ENCODE measurements around the gene PCED1B.
"Not testable (repeated sequence)": the region's sequence is repeated elsewhere in the genome, so short reads cannot be mapped to it uniquely, and the experiment has no call there.

Gene PCED1B

DNA sequence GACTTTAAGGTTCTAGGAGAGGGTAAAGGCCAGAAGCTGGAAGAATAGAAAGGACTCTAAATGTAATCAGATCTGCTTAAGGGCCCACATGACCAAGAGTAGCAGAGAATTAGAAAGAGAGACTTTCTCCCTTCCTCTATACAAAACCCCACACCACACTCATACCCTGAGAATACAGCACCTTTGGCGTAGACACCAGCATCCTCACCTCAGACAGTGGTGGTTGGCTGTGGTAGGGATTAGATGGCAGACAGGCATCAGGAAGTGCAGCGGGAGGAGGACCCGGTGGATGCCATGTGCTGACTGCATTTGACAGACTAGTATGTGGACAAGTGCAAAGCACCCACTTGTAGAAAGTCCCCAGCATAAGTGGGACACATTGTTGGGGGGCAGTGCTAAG is 98.6 kb downstream of the PCED1B start:
- no peak for DNase-seq

DNA sequence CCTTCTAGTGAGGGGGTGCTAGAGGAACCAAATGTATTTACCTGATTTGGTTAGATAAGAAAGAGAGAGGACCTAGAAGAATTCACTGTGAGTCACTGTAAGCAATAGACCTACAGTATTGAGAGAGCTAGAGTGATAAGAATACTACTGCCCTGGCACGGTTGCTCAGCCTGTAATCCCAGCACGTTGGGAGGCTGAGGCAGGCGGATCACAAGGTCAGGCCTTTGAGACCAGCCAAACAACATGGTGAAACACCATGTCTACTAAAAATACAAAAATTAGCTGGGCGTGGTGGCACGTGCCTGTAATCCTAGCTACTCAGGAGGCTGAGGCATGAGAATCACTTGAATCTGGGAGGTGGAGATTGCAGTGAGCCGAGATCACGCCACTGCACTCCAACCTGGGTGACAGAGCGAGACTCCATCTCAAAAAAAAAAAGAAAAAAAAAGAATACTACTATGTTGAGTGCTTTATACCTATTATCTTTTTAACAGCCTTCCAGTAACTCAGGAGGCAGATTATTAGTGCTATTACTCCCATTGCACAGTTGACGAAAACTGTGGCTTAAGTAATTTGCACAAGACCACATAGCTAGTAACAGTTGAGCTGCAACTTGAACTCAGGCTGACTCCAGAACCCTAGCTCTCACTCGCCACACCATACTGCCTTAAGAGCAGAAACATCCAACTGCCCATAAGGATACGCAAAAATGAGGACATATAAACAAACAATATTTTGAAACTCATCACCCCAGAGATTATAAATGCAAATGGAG is 102.9 kb downstream of the PCED1B start:
- DNase-seq, result not testable (repeated sequence)

DNA sequence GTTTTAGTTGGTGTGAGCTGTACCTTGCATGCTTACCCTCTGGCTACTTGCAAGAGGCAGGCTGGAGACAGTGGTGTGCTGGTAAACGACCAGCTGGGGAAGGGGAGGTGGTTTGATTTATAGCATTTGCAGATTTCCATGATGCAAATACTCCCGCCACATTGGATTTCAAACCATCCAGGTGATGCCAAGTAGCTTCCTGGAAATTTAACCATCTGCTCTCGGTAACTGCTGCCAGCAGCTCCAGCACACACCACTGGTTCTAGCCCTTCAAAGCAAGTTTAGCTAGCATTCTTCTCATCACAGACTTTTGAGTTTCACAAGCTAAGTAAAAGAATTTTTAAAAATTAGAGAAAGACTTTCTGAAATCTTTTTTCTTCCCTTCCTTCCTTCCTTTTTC is 104.8 kb downstream of the PCED1B start:
- no peak for DNase-seq

DNA sequence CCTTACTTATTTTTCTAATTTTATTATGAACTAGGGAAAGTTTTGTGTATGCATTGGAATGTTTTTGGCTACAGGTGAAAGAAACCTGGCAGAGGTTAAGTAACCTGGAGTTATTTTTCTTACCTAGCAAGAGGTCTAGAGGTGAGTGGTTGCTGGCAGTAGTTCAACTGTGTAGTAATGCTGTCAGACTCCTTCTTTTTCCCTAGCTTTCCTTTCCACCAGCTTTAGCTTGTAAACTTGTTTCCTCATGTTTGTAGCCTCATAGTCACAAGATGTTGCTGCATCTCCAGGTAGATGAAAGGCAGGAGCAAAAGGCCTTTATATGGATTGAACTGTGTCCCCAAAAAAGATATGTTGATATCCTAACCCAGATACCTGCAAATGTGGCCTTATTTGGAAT is 105.4 kb downstream of the PCED1B start:
- no peak for DNase-seq

DNA sequence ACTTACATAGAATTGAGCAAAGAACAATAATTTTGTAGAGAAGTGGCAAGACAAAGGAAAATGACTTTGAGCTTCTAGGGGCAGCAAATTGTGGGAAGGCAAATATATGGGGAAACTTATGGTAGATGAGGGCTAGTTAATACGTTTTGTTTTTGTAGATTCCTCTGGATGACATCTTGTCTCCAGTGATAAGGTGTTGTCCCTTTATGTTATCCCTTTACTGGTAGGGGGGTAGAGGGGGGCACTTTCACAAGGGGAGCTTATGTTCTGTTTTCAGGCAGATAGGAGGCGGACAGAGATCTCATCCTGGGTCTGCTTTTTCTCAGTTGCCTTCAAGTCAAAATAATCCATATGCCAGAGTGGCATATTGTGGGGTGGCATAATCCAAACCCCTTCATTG is 106.8 kb downstream of the PCED1B start:
- no peak for DNase-seq

DNA sequence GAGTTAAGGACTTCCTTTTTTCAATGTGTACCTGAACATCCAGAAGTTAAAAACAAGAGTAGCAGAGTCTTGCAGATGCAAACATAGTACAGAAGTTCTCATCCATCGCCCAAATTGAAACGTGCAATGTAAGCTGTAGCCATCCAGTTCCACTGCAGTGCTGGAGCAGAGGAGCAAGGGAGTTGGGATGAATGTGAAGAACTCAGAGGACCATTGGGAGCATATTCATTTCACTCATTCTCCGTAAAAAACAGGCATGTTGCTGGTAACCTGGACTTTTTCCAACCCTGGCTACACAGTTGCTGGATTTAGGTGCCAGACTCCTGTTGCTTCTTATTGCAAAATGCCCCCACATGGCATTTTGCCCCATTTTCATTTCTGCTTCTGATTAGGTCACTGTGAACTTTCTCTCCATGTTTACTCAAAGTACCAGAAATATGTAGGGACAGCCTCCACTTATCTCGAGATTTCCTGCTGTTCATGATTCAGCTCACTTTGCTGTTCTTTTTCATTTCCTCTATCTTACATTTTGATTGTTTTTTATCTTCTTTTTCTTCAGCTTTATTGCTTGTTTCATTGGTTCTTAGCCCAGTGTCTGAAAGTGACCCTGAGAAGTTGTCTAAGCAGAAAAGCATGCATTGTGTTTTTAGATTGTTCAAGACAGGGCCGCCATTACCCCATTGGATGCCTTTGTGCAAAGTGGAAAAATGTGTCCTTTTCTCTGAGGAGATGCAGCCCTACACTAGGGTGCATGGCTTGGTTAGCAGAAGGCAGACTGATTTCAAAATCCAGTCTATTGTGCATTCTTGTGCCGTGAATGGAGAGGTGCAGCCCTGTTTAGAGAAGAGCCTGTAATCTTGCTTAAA is 109.4 kb downstream of the PCED1B start:
- no peak for DNase-seq

DNA sequence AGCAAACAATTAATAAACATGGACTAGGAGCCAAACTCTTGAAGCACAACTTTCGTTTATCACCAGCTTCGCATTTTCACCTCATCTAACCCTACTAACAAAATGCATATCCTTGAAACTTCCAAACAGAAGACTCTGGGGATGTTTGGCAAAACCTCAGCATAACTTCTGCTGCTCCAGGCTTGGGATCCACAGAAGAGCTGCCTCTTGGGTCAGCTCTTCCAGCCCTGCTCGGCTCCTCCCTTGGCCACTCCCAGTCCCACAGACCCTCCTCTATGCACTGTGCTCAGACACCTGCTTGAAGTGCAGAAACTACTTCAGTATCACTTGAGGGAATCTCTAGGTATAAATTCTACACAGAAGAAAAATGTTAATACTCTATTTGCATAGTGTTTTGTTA is 110.3 kb downstream of the PCED1B start:
- DNase-seq, result no peak

DNA sequence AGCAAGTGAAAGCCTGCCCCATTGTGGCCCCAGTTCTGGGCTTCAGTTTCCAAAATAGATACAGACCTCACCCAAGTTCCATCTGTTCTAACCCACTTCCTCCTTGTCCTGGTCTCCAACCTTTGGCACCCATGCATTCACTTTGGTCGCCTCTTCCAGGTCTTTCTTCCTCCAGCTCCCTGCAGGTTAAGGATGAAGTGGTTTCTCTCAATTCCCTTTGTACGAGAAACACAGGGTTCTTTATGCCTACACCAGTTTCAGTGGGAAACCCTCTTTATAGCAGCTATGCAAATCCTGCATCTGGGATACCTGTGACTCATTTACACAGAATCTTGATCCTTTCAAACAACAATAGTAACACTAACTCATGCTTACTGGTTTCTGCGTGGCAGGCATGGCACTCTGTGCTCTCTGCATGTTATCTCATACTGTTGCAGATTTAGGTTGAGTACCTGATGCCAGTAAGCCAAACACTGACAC is 110.9 kb downstream of the PCED1B start:
- DNase-seq, result no peak

DNA sequence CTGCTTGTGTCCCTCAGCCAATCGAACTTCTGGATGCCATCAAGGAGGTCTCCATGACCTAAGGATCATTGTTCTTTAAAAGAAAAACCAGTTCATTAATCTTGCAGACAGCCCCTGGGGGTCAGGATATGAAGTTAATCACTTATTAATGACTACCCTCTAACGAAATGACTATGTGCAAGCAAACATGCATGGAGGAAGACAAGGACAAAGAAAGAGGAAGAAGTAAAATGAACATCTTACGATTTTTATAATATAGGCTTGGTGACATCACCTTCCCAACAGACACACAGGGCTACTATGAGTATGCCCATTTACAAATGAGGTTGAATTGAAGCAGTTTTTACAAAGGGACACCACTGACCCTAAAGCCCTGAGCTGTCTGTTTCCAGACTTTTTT is 111.5 kb downstream of the PCED1B start:
- DNase-seq, result no peak

DNA sequence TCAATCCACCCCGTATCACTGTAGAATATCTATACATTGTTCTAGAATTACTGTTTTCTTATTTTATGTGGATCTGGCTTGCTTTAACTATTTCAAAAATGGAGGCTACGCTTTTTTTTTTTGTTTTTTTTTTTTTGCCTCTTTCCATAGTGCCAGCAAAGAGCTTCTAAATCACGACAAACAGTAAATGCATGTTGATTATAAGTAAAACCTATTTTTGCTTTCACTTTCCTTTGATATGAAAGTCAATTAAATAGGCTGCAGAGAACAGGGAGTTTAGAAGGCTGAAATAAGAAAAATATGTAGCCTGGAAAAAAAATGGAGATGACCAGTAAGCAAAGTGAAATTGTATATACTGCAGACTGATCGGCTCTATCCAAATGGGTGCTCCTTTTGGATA is 112.6 kb downstream of the PCED1B start:
- no peak for DNase-seq

DNA sequence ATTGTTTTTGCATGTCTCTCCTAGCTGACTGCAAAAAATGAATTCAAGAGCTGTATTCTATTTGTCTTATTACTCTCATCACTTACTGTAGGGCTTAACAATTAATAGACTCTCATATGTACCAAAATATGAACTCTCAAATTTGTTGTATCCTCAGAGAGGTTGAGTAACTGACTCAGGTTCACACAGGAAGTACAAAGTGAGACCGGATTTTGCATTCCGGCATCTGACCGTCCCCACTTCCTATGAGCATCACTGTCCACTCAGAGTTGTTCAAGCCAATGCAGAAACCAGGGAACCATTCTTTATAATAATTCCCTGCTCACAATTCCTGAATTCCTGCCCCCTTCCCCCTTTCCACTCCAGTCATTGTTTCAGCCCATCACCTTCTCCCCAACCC is 113.6 kb downstream of the PCED1B start:
- no peak for DNase-seq

DNA sequence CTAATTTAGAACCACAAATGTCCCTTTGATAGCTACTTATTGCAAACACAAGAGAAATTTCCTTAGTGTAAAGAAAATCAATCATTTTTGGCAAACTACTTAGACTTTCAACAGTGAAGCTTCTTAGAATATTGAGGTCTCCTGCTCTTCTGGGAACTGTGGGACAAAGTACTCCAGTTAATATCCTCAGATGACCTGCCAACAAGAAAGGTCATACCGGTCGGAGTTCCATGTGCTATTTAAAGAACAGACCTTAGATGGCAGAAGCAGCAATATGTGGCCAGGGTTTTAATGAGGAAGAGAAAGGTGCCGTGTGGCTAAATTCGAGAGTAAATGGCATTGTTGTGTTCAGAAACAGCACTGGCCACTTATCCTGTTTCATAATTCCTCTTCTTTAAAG is 115.1 kb downstream of the PCED1B start:
- no peak for DNase-seq

DNA sequence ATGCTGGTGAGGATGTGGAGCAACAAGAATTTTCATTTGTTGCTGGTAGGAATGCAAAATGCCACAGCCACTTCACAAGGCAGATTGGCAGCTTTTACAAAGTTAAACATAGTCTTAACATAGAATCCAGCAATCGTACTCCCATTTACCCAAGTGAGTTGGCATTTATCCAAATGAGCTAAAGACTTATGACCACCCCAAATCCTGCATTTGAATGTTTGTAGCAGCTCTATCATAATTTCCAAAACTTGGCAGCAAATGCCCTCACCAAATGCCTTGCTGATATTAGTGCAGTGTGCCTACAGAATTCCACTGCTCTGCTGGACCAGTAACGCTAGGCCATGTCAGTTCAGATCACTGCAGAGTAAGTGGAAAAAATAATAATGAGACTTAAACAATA is 121.0 kb downstream of the PCED1B start:
- DNase-seq, result no peak

DNA sequence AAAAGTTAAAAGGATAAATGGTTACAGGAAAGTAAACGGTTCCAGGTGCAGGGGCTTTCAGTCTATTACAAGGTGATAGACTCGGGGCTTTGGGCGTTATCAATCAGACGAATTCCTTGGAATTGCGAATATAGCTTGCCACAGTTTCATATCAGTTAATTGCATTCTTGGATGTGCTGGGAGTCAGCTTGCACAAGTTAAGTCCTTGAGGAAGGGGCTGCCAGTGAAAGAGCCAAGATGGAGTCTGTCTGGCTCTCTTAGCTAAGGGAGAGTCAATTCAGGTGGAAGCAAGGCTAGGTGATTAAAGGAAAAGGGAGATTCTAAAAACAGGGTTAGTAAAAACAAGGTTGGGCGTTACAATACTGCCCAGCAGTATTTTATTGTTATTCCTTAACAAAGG is 121.8 kb downstream of the PCED1B start:
- DNase-seq, result not testable (repeated sequence)

DNA sequence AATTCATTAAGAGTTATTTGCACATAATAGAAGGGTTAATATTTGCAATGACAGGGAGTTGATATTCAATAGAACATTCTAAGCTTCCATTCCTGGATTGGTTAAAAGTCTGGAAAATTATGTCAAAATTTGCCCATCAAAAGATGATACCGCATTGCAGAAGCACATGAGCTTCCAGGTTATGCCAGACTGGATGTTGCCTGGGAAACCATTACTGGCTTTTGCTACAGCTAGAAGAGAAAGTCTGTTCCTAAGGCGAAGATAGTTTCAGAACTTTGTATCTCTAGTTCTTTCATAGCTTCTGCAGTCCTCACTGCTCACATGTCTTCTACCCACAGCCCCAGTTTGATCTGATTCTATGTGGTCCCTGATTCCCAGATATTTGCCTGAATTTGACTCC is 122.8 kb downstream of the PCED1B start:
- no peak for DNase-seq

DNA sequence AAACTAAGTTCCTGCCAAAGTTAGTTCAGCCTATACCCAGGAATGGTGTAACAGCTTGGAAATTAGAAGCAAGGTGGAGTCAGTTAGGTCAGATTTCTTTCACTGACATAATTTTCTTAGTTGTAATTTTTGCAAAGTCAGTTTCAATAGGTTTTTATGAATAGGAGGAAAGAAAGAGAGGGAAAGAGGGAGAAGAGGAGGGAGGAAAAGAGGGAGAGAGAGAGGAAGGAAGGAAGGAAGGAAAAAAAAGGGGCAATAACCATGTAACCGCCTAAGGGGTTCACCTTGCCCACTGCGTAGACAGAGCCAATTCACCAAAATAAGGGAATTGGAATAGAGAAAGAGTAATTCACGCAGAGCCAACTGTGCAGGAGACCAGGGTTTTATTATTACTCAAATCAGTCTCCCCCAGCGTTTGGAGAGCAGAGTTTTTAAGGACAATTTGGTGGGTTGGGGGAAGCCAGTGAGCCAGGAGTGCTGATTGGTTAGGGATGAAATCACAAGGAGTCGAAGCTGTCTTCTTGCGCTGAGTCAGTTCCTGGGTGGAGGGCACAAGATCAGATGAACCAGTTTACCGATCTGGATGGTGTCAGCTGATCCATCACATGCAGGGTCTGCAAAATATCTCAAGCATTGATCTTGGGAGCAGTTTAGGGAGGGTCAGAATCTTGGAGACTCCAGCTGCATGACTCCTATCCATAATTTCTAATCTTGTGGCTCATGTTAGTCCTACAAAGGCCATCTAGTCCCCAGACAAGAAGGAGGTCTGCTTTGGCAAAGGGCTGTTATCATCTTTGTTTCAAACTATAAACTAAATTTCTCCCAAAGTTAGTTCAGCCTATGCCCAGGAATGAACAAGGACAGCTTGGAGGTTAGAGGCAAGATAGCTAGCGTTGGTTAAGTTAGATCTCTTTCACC is 126.4 kb downstream of the PCED1B start:
- DNase-seq, result no peak

DNA sequence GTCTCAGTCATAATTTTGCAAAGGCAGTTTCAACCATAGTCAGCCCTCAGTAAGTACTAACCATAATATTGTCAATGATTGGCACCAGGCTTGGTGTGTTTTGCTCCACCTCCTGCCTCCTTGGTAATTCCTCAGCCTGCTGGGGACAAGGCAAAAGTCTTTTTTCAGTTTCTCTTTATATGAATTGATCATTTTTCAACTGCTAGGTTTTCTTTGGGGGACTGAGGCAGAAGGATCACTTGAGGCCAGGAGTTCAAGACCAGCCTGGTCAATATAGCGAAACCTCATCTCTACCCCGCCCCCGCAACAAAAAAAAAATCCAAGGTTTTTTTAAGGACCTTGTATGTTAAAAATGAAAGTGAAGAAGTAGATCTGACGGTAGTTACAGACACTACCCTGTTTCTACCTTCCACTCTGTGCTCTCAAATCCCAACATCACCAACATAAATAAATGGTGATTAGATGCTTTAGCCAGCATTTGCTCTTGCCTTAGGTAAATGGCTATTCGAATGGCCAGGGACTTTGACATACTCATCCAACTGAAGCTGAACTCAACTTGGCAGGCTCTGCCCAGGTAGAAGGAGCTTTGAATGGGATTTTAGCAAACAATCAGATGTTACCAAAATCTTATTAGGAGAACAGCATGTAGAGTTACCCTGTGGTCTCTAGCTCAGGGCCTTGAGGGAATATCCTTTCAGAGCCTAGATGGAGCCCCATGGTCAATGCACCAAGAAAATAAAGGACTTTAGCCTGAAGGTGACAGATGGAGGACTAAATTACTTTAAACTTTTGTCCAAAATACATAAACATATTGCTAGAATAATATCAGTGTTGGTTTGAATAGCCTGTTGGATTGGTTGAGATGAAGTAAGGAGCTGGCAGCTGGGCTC is 127.3 kb downstream of the PCED1B start:
- no peak for DNase-seq

DNA sequence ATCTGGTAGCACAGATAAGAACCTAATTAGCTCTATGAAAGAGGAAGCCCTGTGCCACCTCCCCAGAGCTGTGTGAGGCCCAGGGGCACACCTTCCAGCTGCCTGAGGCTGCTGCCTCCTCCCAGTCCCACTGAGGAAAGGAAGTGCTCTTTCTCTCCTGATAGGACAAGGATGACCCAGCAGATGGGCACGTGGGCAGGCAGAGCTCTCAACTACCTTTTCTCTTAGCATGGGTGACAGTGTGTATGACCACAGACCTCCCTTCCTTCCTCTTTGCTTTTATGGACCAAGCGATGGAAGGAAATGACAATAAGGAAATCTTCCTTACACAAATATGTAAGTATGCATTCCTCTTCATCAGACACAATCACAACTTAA is 127.9 kb downstream of the PCED1B start:
- peak; percentile 91 to 92 for DNase-seq

DNA sequence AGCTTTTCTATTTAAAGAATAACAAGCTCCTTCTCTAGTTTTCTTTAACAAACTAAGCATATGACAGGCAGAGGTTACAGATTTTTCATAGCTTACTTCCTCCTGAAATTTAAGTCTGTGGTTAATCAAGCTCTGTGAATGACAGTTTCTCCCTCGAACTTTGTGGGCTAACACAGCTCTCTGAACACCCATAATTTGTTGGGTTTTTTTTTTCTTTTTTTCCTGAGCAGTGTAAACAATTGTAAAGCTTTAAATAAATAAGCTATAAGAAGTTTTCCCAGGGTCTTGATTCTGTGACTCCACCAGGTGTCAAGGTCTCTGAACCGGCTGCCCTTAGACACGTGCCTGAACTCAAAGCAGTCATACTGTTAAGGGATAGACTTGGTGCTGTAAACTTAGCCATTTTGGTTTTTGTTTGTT is 128.4 kb downstream of the PCED1B start:
- peak; percentile 47 to 58 for DNase-seq

DNA sequence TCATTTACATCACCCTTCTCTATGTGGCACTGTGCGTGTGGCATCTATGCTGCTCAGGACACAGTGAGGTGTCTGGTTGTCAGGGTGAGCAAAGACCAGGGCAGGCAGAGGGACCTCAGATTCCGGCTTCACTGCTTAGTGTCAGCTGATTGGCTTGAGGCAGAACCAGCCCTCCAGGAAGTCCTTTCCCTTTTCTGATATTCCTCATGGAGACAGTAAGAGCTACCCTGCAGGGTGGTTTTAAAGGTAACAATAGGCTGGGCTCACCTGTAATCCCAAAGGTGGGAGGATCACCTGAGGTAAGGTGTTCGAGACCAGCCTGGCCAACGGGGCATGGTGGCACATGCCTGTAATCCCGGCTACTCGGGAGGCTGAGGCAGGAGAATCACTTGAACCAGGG is 129.6 kb downstream of the PCED1B start:
- DNase-seq, result no peak

DNA sequence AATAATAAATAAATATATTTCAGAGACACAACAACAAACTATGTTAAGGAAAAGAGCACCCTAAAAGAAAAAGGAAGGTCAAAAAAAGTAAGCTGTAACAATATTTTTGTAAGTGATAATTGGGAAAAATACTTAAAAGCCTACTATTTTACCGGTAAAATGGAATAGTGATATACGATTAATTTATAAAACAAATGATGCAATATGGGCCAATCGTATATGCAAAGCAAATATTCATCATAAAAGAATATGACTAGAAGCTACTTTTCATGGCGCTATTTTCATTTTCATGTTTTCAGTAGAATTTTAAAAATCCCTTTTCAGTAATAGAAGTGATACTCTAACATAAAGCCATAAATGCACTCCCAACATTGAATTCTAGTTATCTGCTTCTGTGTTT is 131.4 kb downstream of the PCED1B start:
- DNase-seq, result no peak

DNA sequence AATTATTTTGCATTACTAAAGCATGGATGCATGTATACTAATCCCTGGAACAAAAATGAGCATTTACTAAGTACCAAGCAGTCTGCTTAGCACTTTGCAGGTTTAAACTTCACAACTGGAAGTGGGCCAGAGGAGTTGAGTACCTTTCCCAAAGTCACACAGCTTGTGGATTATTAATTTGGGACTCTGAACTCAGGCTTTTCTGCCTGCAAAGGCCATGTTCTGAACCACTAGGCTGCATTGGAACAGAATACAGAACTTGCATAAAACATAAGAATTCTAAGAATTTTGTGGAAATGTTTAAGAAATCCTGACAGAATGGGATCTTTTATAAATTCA is 133.2 kb downstream of the PCED1B start:
- DNase-seq, result no peak

Data from AML-193 (cell line).